GM12878 (cell line): Measurements from ENCODE around the gene STX10. TPM values are rescaled to one million over a fixed set of nuclear protein-coding genes. Genes with fewer than 3 reads are reported as not detected.

Source experiments
- CBX5 ChIP-seq: sonication (generic); IDR thresholded peaks from 2 replicates; pipeline ENCODE4 v1.6.1; 2016; ENCODE audit warnings: low read depth, moderate library complexity, mild to moderate bottlenecking, inconsistent platforms
- CREM ChIP-seq: IDR thresholded peaks from 2 replicates; pipeline ENCODE4 v1.6.1; 2014; ENCODE audit warnings: antibody characterized with exemption, low read depth
- DPF2 ChIP-seq: fragments of 450-650 bp; IDR thresholded peaks from 2 replicates; pipeline ENCODE4 v1.6.1; 2017; ENCODE audit warnings: mild to moderate bottlenecking
- EED ChIP-seq: sonication (generic); IDR thresholded peaks from 2 replicates; pipeline ENCODE4 v1.6.1; 2016; ENCODE audit warnings: antibody characterized with exemption, low read depth
- EP300 ChIP-seq, 2 experiments: fragments of 150-350 bp in 1 of 2; IDR thresholded peaks; 2 replicates each; pipeline ENCODE4 v1.6.1; 2011 to 2012; ENCODE audit warnings: low read depth in 2 of 2, low read length in 2 of 2, borderline replicate concordance in 1 of 2, improper control_type of control experiment in 1 of 2, inconsistent platforms in 1 of 2; ENCODE audit not compliant: control insufficient read depth in 1 of 2
- HDAC2 ChIP-seq: fragments of 200-600 bp; sonication (generic); IDR thresholded peaks from 2 replicates; pipeline ENCODE4 v1.6.1; 2017
- MXI1 ChIP-seq: fragments of 150-350 bp; IDR thresholded peaks from 2 replicates; pipeline ENCODE4 v1.6.1; 2011; ENCODE audit warnings: low read depth, mild to moderate bottlenecking, inconsistent platforms, low read length, improper control_type of control experiment
- NFIC ChIP-seq: IDR thresholded peaks from 2 replicates; pipeline ENCODE4 v1.6.1; 2012; ENCODE audit warnings: low read depth, mild to moderate bottlenecking, inconsistent platforms, low read length, moderate library complexity
- POLR2AphosphoS5 ChIP-seq: IDR thresholded peaks from 2 replicates; pipeline ENCODE4 v1.6.1; 2011; ENCODE audit warnings: mild to moderate bottlenecking, low read length, inconsistent platforms
- RAD21 ChIP-seq: IDR thresholded peaks from 2 replicates; pipeline ENCODE4 v1.6.1; 2011; ENCODE audit warnings: mild to moderate bottlenecking, low read depth, low read length, moderate library complexity; ENCODE audit not compliant: insufficient read depth
- RBBP5 ChIP-seq: fragments of 200-600 bp; sonication (generic); conservative IDR thresholded peaks from 2 replicates; pipeline ENCODE4 v1.6.1; 2016
- RELB ChIP-seq: fragments of 450-650 bp; IDR thresholded peaks from 2 replicates; pipeline ENCODE4 v1.6.1; 2017; ENCODE audit warnings: low read depth, mild to moderate bottlenecking, moderate library complexity
- SUZ12 ChIP-seq: fragments of 200-600 bp; sonication (generic); IDR thresholded peaks from one replicate; pipeline ENCODE4 v1.6.1; 2018; ENCODE audit warnings: antibody characterized with exemption, mild to moderate bottlenecking; ENCODE audit not compliant: unreplicated experiment
- TCF3 ChIP-seq: IDR thresholded peaks from 2 replicates; pipeline ENCODE4 v1.6.1; 2012; ENCODE audit warnings: low read depth, mild to moderate bottlenecking, low read length, borderline replicate concordance; ENCODE audit not compliant: insufficient read depth
- polyA plus RNA-seq, 11 experiments: library from polyadenylated mRNA; depleted of rRNA in 4 of 11; unstranded in 6 of 11; stranded (reverse) in 5 of 11; fragments of >200 nt; fragmentation: Nextera tagmentation in 4 of 11; fragmentation: Illumina TruSeq in 1 of 11; extraction: Ambion mirVana in 4 of 11; extraction: Trizol in 1 of 11; gene quantifications; 1 replicate in 1 of 11; 2 replicates in 10 of 11; pipeline versions ENCODE4 v1.2.1 to v1.2.3, GENCODE V29; 2011 to 2016; ENCODE audit warnings: inconsistent platforms in 2 of 11, missing spikeins in 2 of 11, low read depth in 1 of 11
- total RNA-seq, 4 experiments: library from RNA; depleted of rRNA in 3 of 4; stranded (reverse); fragments of >200 nt in 3 of 4; fragmentation: Illumina TruSeq in 1 of 4; extraction: Trizol in 1 of 4; gene quantifications; 2 replicates each; pipeline versions ENCODE4 v1.2.1 to v1.2.3, GENCODE V29; 2013 to 2021
- TF ChIP-seq, protein P1 (sequence below): fragments of 450-650 bp; conservative IDR thresholded peaks from 2 replicates; pipeline ENCODE4 v1.6.1; 2017; ENCODE audit warnings: mild to moderate bottlenecking, moderate library complexity
- TF ChIP-seq, protein P2 (sequence below): fragments of 450-650 bp; IDR thresholded peaks from 2 replicates; pipeline ENCODE4 v1.6.1; 2016; ENCODE audit warnings: mild to moderate bottlenecking
- TF ChIP-seq, protein P3 (sequence below): IDR thresholded peaks from 2 replicates; pipeline ENCODE4 v1.6.1; 2011; ENCODE audit warnings: borderline replicate concordance, low read depth, mild to moderate bottlenecking, moderate library complexity, mixed read lengths, low read length; ENCODE audit not compliant: insufficient read depth; ENCODE audit errors: extremely low read length
- TF ChIP-seq, protein P4 (sequence below): fragments of 450-650 bp; IDR thresholded peaks from 2 replicates; pipeline ENCODE4 v1.6.1; 2018; ENCODE audit warnings: borderline replicate concordance, mild to moderate bottlenecking; ENCODE audit not compliant: partially characterized antibody

Gene STX10
- total and polyA plus RNA-seq, 10 of the 15 experiments (the other 5 are each of a cell fraction or from before 2014, with no cell fraction given) = 0.56 to 76.1 (median 47.6) TPM

- TF ChIP-seq HDAC2 (no peak), CBX5 (no peak), SUZ12 (no peak), NFIC (no peak), RAD21 (no peak), MXI1 (peak; percentile 92), EED (peak; percentile 94), TCF3 (no peak), EP300 (IDR thresholded peaks at IDR 0.05; ENCODE audit: borderline replicate concordance in 1 of 2, control insufficient read depth in 1 of 2, low read depth in 2 of 2, low read length in 2 of 2) (peak in 1 of 2 experiments; percentile 7; a peak in 1 of 4 replicates), RBBP5 (no peak), CREM (peak; percentile 84), RELB (peak; percentile 99), POLR2AphosphoS5 (no peak; the same call in 1 of the 2 replicates), DPF2 (0 out of 2 replicates have a peak, but pooled peaks have one; percentile 42)
- TF ChIP-seq, protein P1, sequence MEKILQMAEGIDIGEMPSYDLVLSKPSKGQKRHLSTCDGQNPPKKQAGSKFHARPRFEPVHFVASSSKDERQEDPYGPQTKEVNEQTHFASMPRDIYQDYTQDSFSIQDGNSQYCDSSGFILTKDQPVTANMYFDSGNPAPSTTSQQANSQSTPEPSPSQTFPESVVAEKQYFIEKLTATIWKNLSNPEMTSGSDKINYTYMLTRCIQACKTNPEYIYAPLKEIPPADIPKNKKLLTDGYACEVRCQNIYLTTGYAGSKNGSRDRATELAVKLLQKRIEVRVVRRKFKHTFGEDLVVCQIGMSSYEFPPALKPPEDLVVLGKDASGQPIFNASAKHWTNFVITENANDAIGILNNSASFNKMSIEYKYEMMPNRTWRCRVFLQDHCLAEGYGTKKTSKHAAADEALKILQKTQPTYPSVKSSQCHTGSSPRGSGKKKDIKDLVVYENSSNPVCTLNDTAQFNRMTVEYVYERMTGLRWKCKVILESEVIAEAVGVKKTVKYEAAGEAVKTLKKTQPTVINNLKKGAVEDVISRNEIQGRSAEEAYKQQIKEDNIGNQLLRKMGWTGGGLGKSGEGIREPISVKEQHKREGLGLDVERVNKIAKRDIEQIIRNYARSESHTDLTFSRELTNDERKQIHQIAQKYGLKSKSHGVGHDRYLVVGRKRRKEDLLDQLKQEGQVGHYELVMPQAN = peak; percentile 87
- TF ChIP-seq, protein P2, sequence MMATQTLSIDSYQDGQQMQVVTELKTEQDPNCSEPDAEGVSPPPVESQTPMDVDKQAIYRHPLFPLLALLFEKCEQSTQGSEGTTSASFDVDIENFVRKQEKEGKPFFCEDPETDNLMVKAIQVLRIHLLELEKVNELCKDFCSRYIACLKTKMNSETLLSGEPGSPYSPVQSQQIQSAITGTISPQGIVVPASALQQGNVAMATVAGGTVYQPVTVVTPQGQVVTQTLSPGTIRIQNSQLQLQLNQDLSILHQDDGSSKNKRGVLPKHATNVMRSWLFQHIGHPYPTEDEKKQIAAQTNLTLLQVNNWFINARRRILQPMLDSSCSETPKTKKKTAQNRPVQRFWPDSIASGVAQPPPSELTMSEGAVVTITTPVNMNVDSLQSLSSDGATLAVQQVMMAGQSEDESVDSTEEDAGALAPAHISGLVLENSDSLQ = no peak
- TF ChIP-seq, protein P3, sequence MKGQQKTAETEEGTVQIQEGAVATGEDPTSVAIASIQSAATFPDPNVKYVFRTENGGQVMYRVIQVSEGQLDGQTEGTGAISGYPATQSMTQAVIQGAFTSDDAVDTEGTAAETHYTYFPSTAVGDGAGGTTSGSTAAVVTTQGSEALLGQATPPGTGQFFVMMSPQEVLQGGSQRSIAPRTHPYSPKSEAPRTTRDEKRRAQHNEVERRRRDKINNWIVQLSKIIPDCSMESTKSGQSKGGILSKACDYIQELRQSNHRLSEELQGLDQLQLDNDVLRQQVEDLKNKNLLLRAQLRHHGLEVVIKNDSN = peak; percentile 74
- TF ChIP-seq, protein P4, sequence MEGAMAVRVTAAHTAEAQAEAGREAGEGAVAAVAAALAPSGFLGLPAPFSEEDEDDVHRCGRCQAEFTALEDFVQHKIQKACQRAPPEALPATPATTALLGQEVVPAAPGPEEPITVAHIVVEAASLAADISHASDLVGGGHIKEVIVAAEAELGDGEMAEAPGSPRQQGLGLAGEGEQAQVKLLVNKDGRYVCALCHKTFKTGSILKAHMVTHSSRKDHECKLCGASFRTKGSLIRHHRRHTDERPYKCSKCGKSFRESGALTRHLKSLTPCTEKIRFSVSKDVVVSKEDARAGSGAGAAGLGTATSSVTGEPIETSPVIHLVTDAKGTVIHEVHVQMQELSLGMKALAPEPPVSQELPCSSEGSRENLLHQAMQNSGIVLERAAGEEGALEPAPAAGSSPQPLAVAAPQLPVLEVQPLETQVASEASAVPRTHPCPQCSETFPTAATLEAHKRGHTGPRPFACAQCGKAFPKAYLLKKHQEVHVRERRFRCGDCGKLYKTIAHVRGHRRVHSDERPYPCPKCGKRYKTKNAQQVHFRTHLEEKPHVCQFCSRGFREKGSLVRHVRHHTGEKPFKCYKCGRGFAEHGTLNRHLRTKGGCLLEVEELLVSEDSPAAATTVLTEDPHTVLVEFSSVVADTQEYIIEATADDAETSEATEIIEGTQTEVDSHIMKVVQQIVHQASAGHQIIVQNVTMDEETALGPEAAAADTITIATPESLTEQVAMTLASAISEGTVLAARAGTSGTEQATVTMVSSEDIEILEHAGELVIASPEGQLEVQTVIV = peak; percentile 65
Measured at GRCh38 chr19:13151605-13152355, 1.6 kb upstream of the STX10 start (continued).
